PC-3 (cell line): ENCODE measurements around the gene SLC38A10. TPM values are rescaled to one million over a fixed set of nuclear protein-coding genes. Genes with fewer than 3 reads are reported as not detected.

Experiments used
- ATAC-seq: fragments of 200-7000 bp; cut with Tn5 transposase; 2 replicates; pipeline ENCODE4 v1.9.1; 2020; ENCODE audit warnings: mild to moderate bottlenecking, moderate library complexity
- Bru-seq: library from RNA; stranded (reverse); fragments of 400-500 nt; gene quantifications from one replicate; lab custom pipeline; 2021; lab: Mats Ljungman, UMichigan
- BruChase-seq, 2 experiments: library from RNA; stranded (reverse); fragments of 400-500 nt; gene quantifications; one replicate each; lab custom pipeline; 2021; lab: Mats Ljungman, UMichigan
- BruUV-seq: library from RNA; stranded (reverse); fragments of 400-500 nt; replicated peaks from 2 replicates; lab custom pipeline; 2021; lab: Mats Ljungman, UMichigan
- CTCF ChIA-PET: fragments of 300-600 bp; sonication (Branson Sonifier 250); formaldehyde crosslinking; loops from one replicate; lab custom pipeline; 2022; ENCODE audit warnings: antibody characterized with exemption; lab: Charles Lee
- POLR2A ChIA-PET: fragments of 300-600 bp; sonication (Branson Sonifier 250); formaldehyde crosslinking; loops from one replicate; lab custom pipeline; 2022; ENCODE audit warnings: antibody characterized with exemption; ENCODE audit not compliant: unreplicated experiment; lab: Charles Lee
- DNase-seq: peaks from one replicate; pipeline ENCODE4 v3.0.0-alpha.2; 2015
- H2AFZ ChIP-seq: fragments of 300-600 bp; sonication (generic); 2 replicates; pipeline ENCODE4 v1.6.0; 2016; ENCODE audit warnings: antibody characterized with exemption, low read length
- H3F3A ChIP-seq: fragments of 300-600 bp; sonication (generic); one replicate; pipeline ENCODE4 v1.6.0; 2017; ENCODE audit warnings: antibody characterized with exemption, low read length, control low read depth, mild to moderate bottlenecking; ENCODE audit not compliant: unreplicated experiment
- H3K27ac ChIP-seq: fragments of 300-600 bp; sonication (generic); 2 replicates; pipeline ENCODE4 v1.5.1; 2016; ENCODE audit warnings: mild to moderate bottlenecking, low read length
- H3K27me3 ChIP-seq: fragments of 300-600 bp; sonication (generic); 2 replicates; pipeline ENCODE4 v1.6.1; 2016; ENCODE audit warnings: low read length, mixed read lengths
- H3K36me3 ChIP-seq: fragments of 300-600 bp; sonication (generic); 2 replicates; pipeline ENCODE4 v1.6.1; 2016; ENCODE audit warnings: low read depth, mixed run types, low read length, mixed read lengths
- H3K4me1 ChIP-seq: fragments of 300-600 bp; sonication (generic); 2 replicates; pipeline ENCODE4 v1.5.1; 2016; ENCODE audit warnings: low read length; ENCODE audit not compliant: insufficient read depth
- H3K4me2 ChIP-seq: fragments of 300-600 bp; sonication (generic); 2 replicates; pipeline ENCODE4 v1.6.0; 2016; ENCODE audit warnings: low read length
- H3K4me3 ChIP-seq: fragments of 300-600 bp; sonication (generic); 2 replicates; pipeline ENCODE4 v1.5.1; 2016; ENCODE audit warnings: mild to moderate bottlenecking, low read length, mixed read lengths
- H3K79me2 ChIP-seq: fragments of 300-600 bp; sonication (generic); 2 replicates; pipeline ENCODE4 v1.6.1; 2017; ENCODE audit warnings: low read length, mixed read lengths
- H3K9ac ChIP-seq: fragments of 300-600 bp; sonication (generic); 2 replicates; pipeline ENCODE4 v1.6.0; 2016; ENCODE audit warnings: mild to moderate bottlenecking, low read length
- H3K9me2 ChIP-seq: fragments of 300-600 bp; sonication (generic); replicated peaks from 2 replicates; pipeline ENCODE4 v1.6.1; 2016; ENCODE audit warnings: mixed run types, low read length, mixed read lengths
- H3K9me3 ChIP-seq: fragments of 300-600 bp; sonication (generic); 2 replicates; pipeline ENCODE4 v1.6.1; 2016; ENCODE audit warnings: low read length, mixed read lengths
- H4K20me1 ChIP-seq: fragments of 300-600 bp; sonication (generic); 2 replicates; pipeline ENCODE4 v1.6.1; 2016; ENCODE audit warnings: low read length, mixed read lengths
- CTCF ChIP-seq: fragments of 300-600 bp; sonication (generic); conservative IDR thresholded peaks from 2 replicates; pipeline ENCODE4 v1.5.1; 2017; ENCODE audit warnings: antibody characterized with exemption, low read depth, mild to moderate bottlenecking, low read length
- EZH2 ChIP-seq: fragments of 300-600 bp; sonication (generic); IDR thresholded peaks from one replicate; pipeline ENCODE4 v1.6.1; 2017; ENCODE audit warnings: antibody characterized with exemption, mild to moderate bottlenecking, low read length; ENCODE audit not compliant: unreplicated experiment
- EZH2phosphoT487 ChIP-seq: fragments of 300-600 bp; sonication (generic); IDR thresholded peaks from 2 replicates; pipeline ENCODE4 v1.6.1; 2018; ENCODE audit warnings: mild to moderate bottlenecking, antibody characterized with exemption, low read length, borderline replicate concordance
- intact Hi-C: fragments of 100-400 bp; cut with micrococcal nuclease; formaldehyde crosslinking; loops from 2 replicates; pipeline ENCODE4 v1.9.0; 2023
- long read RNA-seq: library from polyadenylated mRNA; unstranded; transcript quantifications from one replicate; pipeline ENCODE4 v2.0.0, GENCODE V29; 2021; ENCODE audit not compliant: unreplicated experiment
- total RNA-seq: library from RNA; depleted of rRNA; stranded (reverse); fragments of >200 nt; gene quantifications from 2 replicates; pipeline ENCODE4 v1.2.3, GENCODE V29; 2014; rRNA removed

The SLC38A10 gene
- 77.8 and 118 TPM in 2 replicates for total RNA-seq
- Bru-seq, nascent RNA = percentile 75 among the genes with signal in this experiment
- percentile 76 among the genes with signal in this experiment for BruChase-seq, experiment 1, labeled RNA remaining after a 6-hour chase
- percentile 75 among the genes with signal in this experiment for BruChase-seq, experiment 2, labeled RNA remaining after a 2-hour chase
- long read RNA-seq, full-length matches to known transcripts = 180 of 556 reads
- long read RNA-seq, partial matches to known transcripts = 83 of 556 reads
- long read RNA-seq, other reads (novel, unspliced or antisense) = 293 of 556 reads

- Histone ChIP-seq H3K4me1 (peaks cover 13% of the 10 kb centered on the region), H3K9me3 (no peaks in the 10 kb centered on the region), H3K79me2 (peaks cover 51% of the 10 kb centered on the region), H2AFZ (peak within 1 kb of the TSS; percentile 96), H3F3A (no peaks in the 10 kb centered on the region), H3K9me2 (no peaks in the 10 kb centered on the region), H3K4me2 (peak within 1 kb of the TSS; percentile 92), H3K9ac (peak within 1 kb of the TSS; percentile 96), H3K27me3 (no peaks in the 10 kb centered on the region), H3K36me3 (no peaks in the 10 kb centered on the region), H3K27ac (peak within 1 kb of the TSS; percentile 38), H4K20me1 (no peaks in the 10 kb centered on the region), H3K4me3 (peak within 1 kb of the TSS; percentile 78)
- no TSS peak for BruUV-seq
- TF ChIP-seq EZH2phosphoT487 (no peak), CTCF (no peak), EZH2 (no peak)
- ChIA-PET CTCF (interaction anchor here (0.6 to 1.5 kb wide), 4 partner anchors 14 to 134 kb away, joined by 5 to 18 read pairs (median 9); partner anchors contain the start of gene BAHCC1), POLR2A (interaction anchor here (0.6 to 1.2 kb wide), 2 partner anchors 40 to 56 kb away, joined by 4 to 10 read pairs; partner anchors contain the start of genes NDUFAF8 and TEPSIN)
- ATAC-seq = peak; percentile 75
- intact Hi-C loops = loop anchor here (5.0 kb wide), 2 partner anchors 42 to 72 kb away; no protein-coding TSS in a partner anchor
- peak; percentile 89 for DNase-seq
Measured at GRCh38 chr17:81295031-81295675, at the start of gene SLC38A10. Gene SLC38A10 (minus strand): TSS chr17:81295307. CDS start chr17:81294921, 386 bp downstream.

- Histone ChIP-seq H3K4me2 (peak overlapping the region; percentile 97), H3F3A (no peaks in the 10 kb centered on the region), H3K9ac (peak overlapping the region; percentile 96), H3K79me2 (peaks cover 65% of the 10 kb centered on the region), H3K4me1 (peaks cover 44% of the 10 kb centered on the region), H3K27ac (peak overlapping the region; percentile 86), H3K9me2 (no peaks in the 10 kb centered on the region), H3K36me3 (no peaks in the 10 kb centered on the region), H3K4me3 (peak overlapping the region; percentile 79), H3K9me3 (no peaks in the 10 kb centered on the region), H2AFZ (peak overlapping the region; percentile 28), H3K27me3 (no peaks in the 10 kb centered on the region), H4K20me1 (no peaks in the 10 kb centered on the region)
- no TSS peak for BruUV-seq
- ChIA-PET CTCF (interaction anchor here (0.7 kb wide), 1 partner anchor 34 kb away, joined by 6 read pairs; no protein-coding TSS in a partner anchor), POLR2A (interaction anchor here (0.7 kb wide), 2 partner anchors 224 to 981 kb away, joined by 3 read pairs; no protein-coding TSS in a partner anchor)
- TF ChIP-seq CTCF (no peak), EZH2 (no peak), EZH2phosphoT487 (no peak)
- intact Hi-C loops = no loop called here
- no peak for ATAC-seq
- peak; percentile 43 for DNase-seq
Measured at GRCh38 chr17:81342269-81343070, 47.4 kb upstream of the SLC38A10 start.
